Ecto neural progenitor cell (in vitro differentiated cells): ENCODE data around the gene NUP188.

Source experiments
- DNase-seq: peaks from one replicate; pipeline ENCODE4 v3.0.0-alpha.2; 2018; ENCODE audit warnings: low spot score

NUP188 gene

GRCh38 chr9:129007766-129008468, 60.4 kb downstream of the NUP188 start:
- no peak for DNase-seq

GRCh38 chr9:129008469-129008965, 61.0 kb downstream of the NUP188 start:
- no peak for DNase-seq

- DNase-seq, result no peak
These were observed 61.6 kb downstream of the NUP188 start for GRCh38 chr9:129008986-129009583.

- DNase-seq, result no peak
These were observed 62.2 kb downstream of the NUP188 start for GRCh38 chr9:129009584-129010141.

GRCh38 chr9:129010267-129010975, 62.9 kb downstream of the NUP188 start:
- DNase-seq, result no peak

GRCh38 chr9:129011170-129011569, 63.7 kb downstream of the NUP188 start:
- no peak for DNase-seq

- no peak for DNase-seq
These were observed 64.3 kb downstream of the NUP188 start for GRCh38 chr9:129011761-129012181.

GRCh38 chr9:129012343-129012742, 64.8 kb downstream of the NUP188 start:
- DNase-seq, result no peak

- DNase-seq, result no peak
These were observed 65.5 kb downstream of the NUP188 start for GRCh38 chr9:129012893-129013448.

- no peak for DNase-seq
These were observed 66.2 kb downstream of the NUP188 start for GRCh38 chr9:129013674-129014073.

GRCh38 chr9:129014124-129014523, 66.6 kb downstream of the NUP188 start:
- DNase-seq, result no peak

- no peak for DNase-seq
These were observed 67.1 kb downstream of the NUP188 start for GRCh38 chr9:129014608-129015007.

- DNase-seq, result no peak
These were observed 73.6 kb downstream of the NUP188 start for GRCh38 chr9:129021091-129021490.

GRCh38 chr9:129022037-129022436, 74.5 kb downstream of the NUP188 start:
- DNase-seq, result no peak

- DNase-seq, result peak; percentile 57
These were observed 75.8 kb downstream of the NUP188 start for GRCh38 chr9:129023036-129023907.

- DNase-seq, result no peak
These were observed 76.4 kb downstream of the NUP188 start for GRCh38 chr9:129023908-129024233.

GRCh38 chr9:129026442-129027223, 79.1 kb downstream of the NUP188 start:
- peak; percentile 71 for DNase-seq

GRCh38 chr9:129027224-129027684, 79.8 kb downstream of the NUP188 start:
- DNase-seq, result no peak

- DNase-seq, result no peak
These were observed 80.2 kb downstream of the NUP188 start for GRCh38 chr9:129027685-129028191.
